HG02623 (cell line): ENCODE results near the gene NOL12.
A peak's percentile ranks its signal among the peaks of the same experiment; 100 is the strongest.
"Not testable (repeated sequence)": the region's sequence is repeated elsewhere in the genome, so short reads cannot be mapped to it uniquely, and the experiment has no call there.

Experiments used
- ATAC-seq: cut with Tn5 transposase; IDR thresholded peaks from one replicate; pipeline ENCODE4 v1.9.1; 2021; ENCODE audit warnings: moderate library complexity; ENCODE audit not compliant: unreplicated experiment

Gene NOL12

GRCh38 chr22:37686002-37686982, at the start of gene NOL12:
TSS of gene NOL12 (plus strand) at chr22:37686343. CDS start at chr22:37686393, 50 bp downstream.
- peak; percentile 85 for ATAC-seq

- no peak for ATAC-seq
These were observed 49.2 kb upstream of the NOL12 start for GRCh38 chr22:37636949-37637273.

- ATAC-seq: no peak
These were observed 47.6 kb upstream of the NOL12 start for GRCh38 chr22:37638391-37639069.

- no peak for ATAC-seq
These were observed 46.9 kb upstream of the NOL12 start, which contains the start of gene SH3BP1 for GRCh38 chr22:37639070-37639760. TSS of gene SH3BP1 (plus strand) at chr22:37639669. CDS start at chr22:37639788, 119 bp downstream.

GRCh38 chr22:37639771-37640590, 46.2 kb upstream of the NOL12 start:
- ATAC-seq: no peak

- no peak for ATAC-seq
These were observed 45.3 kb upstream of the NOL12 start for GRCh38 chr22:37640591-37641560.

- ATAC-seq: no peak
These were observed 44.6 kb upstream of the NOL12 start for GRCh38 chr22:37641561-37641949.

- ATAC-seq: peak; percentile 41
These were observed 42.8 kb upstream of the NOL12 start for GRCh38 chr22:37643225-37643847.

- no peak for ATAC-seq
These were observed 38.8 kb upstream of the NOL12 start for GRCh38 chr22:37647317-37647716.

GRCh38 chr22:37647928-37648327, 38.2 kb upstream of the NOL12 start:
- ATAC-seq: no peak

GRCh38 chr22:37650463-37651136, 35.5 kb upstream of the NOL12 start:
- no peak for ATAC-seq

- no peak for ATAC-seq
These were observed 31.4 kb upstream of the NOL12 start for GRCh38 chr22:37654563-37655251.

GRCh38 chr22:37655252-37655563, 30.9 kb upstream of the NOL12 start:
- ATAC-seq: no peak

GRCh38 chr22:37656583-37656982, 29.6 kb upstream of the NOL12 start:
- not testable (repeated sequence) for ATAC-seq

GRCh38 chr22:37657590-37658132, 28.5 kb upstream of the NOL12 start:
- ATAC-seq: no peak

- ATAC-seq: peak; percentile 87
These were observed 27.7 kb upstream of the NOL12 start, which contains the start of gene PDXP for GRCh38 chr22:37658133-37659065. TSS of gene PDXP (plus strand) at chr22:37658723. CDS start at chr22:37658783, 60 bp downstream.
